H9 (cell line): ENCODE data around the gene HCFC1. TPM values are rescaled to one million over a fixed set of nuclear protein-coding genes. Genes with fewer than 3 reads are reported as not detected.

ENCODE experiments used
- DNase-seq: peaks from one replicate; pipeline ENCODE4 v3.0.0-alpha.2; 2017
- H2AFZ ChIP-seq: one replicate; pipeline ENCODE4 v1.6.1; 2013; ENCODE audit warnings: mild to moderate bottlenecking, low read length, control low read depth, moderate library complexity
- H2AK5ac ChIP-seq: 2 replicates; pipeline ENCODE4 v1.6.1; 2013; ENCODE audit warnings: low read length, control low read depth, mixed read lengths; ENCODE audit not compliant: insufficient read length
- H2BK120ac ChIP-seq: one replicate; pipeline ENCODE4 v1.6.1; 2013; ENCODE audit warnings: low read depth, mild to moderate bottlenecking, low read length, control low read depth, inconsistent platforms; ENCODE audit not compliant: poor library complexity, severe bottlenecking
- H2BK12ac ChIP-seq: 2 replicates; pipeline ENCODE4 v1.6.1; 2013; ENCODE audit warnings: low read length, control low read depth, mixed read lengths, low read depth; ENCODE audit not compliant: insufficient read length
- H2BK15ac ChIP-seq: 2 replicates; pipeline ENCODE4 v1.6.1; 2013; ENCODE audit warnings: low read depth, low read length, control low read depth
- H2BK20ac ChIP-seq: one replicate; pipeline ENCODE4 v1.6.1; 2013; ENCODE audit warnings: low read depth, mild to moderate bottlenecking, low read length, control low read depth, inconsistent platforms; ENCODE audit not compliant: poor library complexity, severe bottlenecking
- H2BK5ac ChIP-seq: 2 replicates; pipeline ENCODE4 v1.6.1; 2013; ENCODE audit warnings: low read length, control low read depth, mixed read lengths; ENCODE audit not compliant: insufficient read length
- H3K14ac ChIP-seq: 2 replicates; pipeline ENCODE4 v1.6.1; 2013; ENCODE audit warnings: low read length, control low read depth; ENCODE audit not compliant: insufficient read depth
- H3K18ac ChIP-seq: 2 replicates; pipeline ENCODE4 v1.6.1; 2013; ENCODE audit warnings: low read depth, mild to moderate bottlenecking, mixed read lengths, low read length, control low read depth; ENCODE audit not compliant: insufficient read length
- H3K23ac ChIP-seq: 2 replicates; pipeline ENCODE4 v1.6.1; 2013; ENCODE audit warnings: low read length, control low read depth, mixed read lengths, low read depth; ENCODE audit not compliant: insufficient read length
- H3K23me2 ChIP-seq: 2 replicates; pipeline ENCODE4 v1.6.1; 2013; ENCODE audit warnings: low read depth, mild to moderate bottlenecking, mixed read lengths, low read length, control low read depth; ENCODE audit not compliant: insufficient read length, poor library complexity, severe bottlenecking
- H3K27ac ChIP-seq: 2 replicates; pipeline ENCODE4 v1.5.1; 2013; ENCODE audit warnings: low read length, control low read depth, mixed read lengths, low read depth; ENCODE audit not compliant: insufficient read length
- H3K27me3 ChIP-seq: 2 replicates; pipeline ENCODE4 v1.6.1; 2013; ENCODE audit warnings: low read length, control low read depth, inconsistent platforms; ENCODE audit not compliant: insufficient read depth
- H3K4ac ChIP-seq: 2 replicates; pipeline ENCODE4 v1.6.1; 2013; ENCODE audit warnings: low read depth, mild to moderate bottlenecking, control low read depth, inconsistent platforms, low read length, moderate library complexity
- H3K4me1 ChIP-seq: 2 replicates; pipeline ENCODE4 v1.6.1; 2013; ENCODE audit warnings: low read length, control low read depth, inconsistent platforms; ENCODE audit not compliant: insufficient read depth
- H3K4me2 ChIP-seq: 2 replicates; pipeline ENCODE4 v1.6.1; 2013; ENCODE audit warnings: low read length, control low read depth, mixed read lengths; ENCODE audit not compliant: insufficient read length, insufficient read depth
- H3K56ac ChIP-seq: 2 replicates; pipeline ENCODE4 v1.6.1; 2013; ENCODE audit warnings: low read depth, mild to moderate bottlenecking, mixed read lengths, low read length, control low read depth; ENCODE audit not compliant: insufficient read length
- H3K79me1 ChIP-seq: 2 replicates; pipeline ENCODE4 v1.6.1; 2013; ENCODE audit warnings: low read depth, mild to moderate bottlenecking, moderate library complexity, low read length, control low read depth, inconsistent platforms; ENCODE audit not compliant: insufficient read depth, poor library complexity, severe bottlenecking
- H3K79me2 ChIP-seq: 2 replicates; pipeline ENCODE4 v1.6.1; 2013; ENCODE audit warnings: low read length, control low read depth, inconsistent platforms; ENCODE audit not compliant: insufficient read depth
- H3K9ac ChIP-seq: 2 replicates; pipeline ENCODE4 v1.6.1; 2013; ENCODE audit warnings: low read length, control low read depth, mixed read lengths; ENCODE audit not compliant: insufficient read length; ENCODE audit errors: extremely low read depth
- H3K9me3 ChIP-seq: one replicate; pipeline ENCODE4 v1.6.1; 2013; ENCODE audit warnings: low read depth, low read length, inconsistent platforms; ENCODE audit not compliant: control insufficient read depth
- H3T11ph ChIP-seq: one replicate; pipeline ENCODE4 v1.6.1; 2013; ENCODE audit warnings: mild to moderate bottlenecking, low read length, control low read depth, inconsistent platforms
- H4K20me1 ChIP-seq: one replicate; pipeline ENCODE4 v1.6.1; 2013; ENCODE audit not compliant: control insufficient read depth, insufficient read length, insufficient read depth
- H4K5ac ChIP-seq: 2 replicates; pipeline ENCODE4 v1.6.1; 2013; ENCODE audit warnings: low read depth, mild to moderate bottlenecking, mixed read lengths, low read length, control low read depth; ENCODE audit not compliant: insufficient read length
- H4K8ac ChIP-seq: replicated peaks from 2 replicates; pipeline ENCODE4 v1.6.1; 2013; ENCODE audit warnings: low read length, control low read depth, mixed read lengths, low read depth; ENCODE audit not compliant: insufficient read length
- H4K91ac ChIP-seq: 2 replicates; pipeline ENCODE4 v1.6.1; 2013; ENCODE audit warnings: low read depth, mild to moderate bottlenecking, moderate library complexity, mixed read lengths, low read length, control low read depth; ENCODE audit not compliant: insufficient read length
- H3K27ac Mint-ChIP-seq, 3 experiments: 2 replicates in 2 of 3; 3 replicates in 1 of 3; pipeline ENCODE4 v1.8.0; 2020 to 2021; ENCODE audit warnings: mixed read lengths in 3 of 3, mild to moderate bottlenecking in 1 of 3, moderate library complexity in 1 of 3
- H3K27me3 Mint-ChIP-seq: 2 replicates; pipeline ENCODE4 v1.8.0; 2021; ENCODE audit warnings: low read depth, mild to moderate bottlenecking, moderate library complexity, mixed read lengths
- H3K36me3 Mint-ChIP-seq, 3 experiments: 2 replicates in 2 of 3; 3 replicates in 1 of 3; pipeline ENCODE4 v1.8.0; 2020 to 2021; ENCODE audit warnings: low read depth in 3 of 3, mixed read lengths in 3 of 3; ENCODE audit not compliant: insufficient read depth in 1 of 3
- H3K4me1 Mint-ChIP-seq, 2 experiments: 2 replicates each; pipeline ENCODE4 v1.8.0; 2020; ENCODE audit warnings: mixed read lengths in 2 of 2
- H3K4me3 Mint-ChIP-seq, 2 experiments: 2 replicates in 1 of 2; 3 replicates in 1 of 2; pipeline ENCODE4 v1.8.0; 2020 to 2021; ENCODE audit warnings: mild to moderate bottlenecking in 2 of 2, mixed read lengths in 2 of 2, moderate library complexity in 1 of 2
- H3K9me3 Mint-ChIP-seq, 2 experiments: 2 replicates in 1 of 2; 3 replicates in 1 of 2; pipeline ENCODE4 v1.8.0; 2020; ENCODE audit warnings: mild to moderate bottlenecking in 2 of 2, mixed read lengths in 2 of 2, moderate library complexity in 1 of 2
- WGBS: extraction: QIAGEN DNeasy Blood & Tissue Kit; methylation state at CpG from one replicate; pipeline ENCODE4 v1.1.7; 2013; ENCODE audit warnings: missing lambda C conversion rate, low lambda C conversion rate, mixed read lengths; ENCODE audit not compliant: insufficient read length; ENCODE audit errors: extremely low coverage; 5-methylcytosine and 5-hydroxymethylcytosine counted together
- total RNA-seq: library from RNA; stranded (reverse); gene quantifications from 2 replicates; pipeline ENCODE4 v1.2.1, GENCODE V29; 2021
- TF ChIP-seq, protein P1 (sequence below): fragments of 200-600 bp; sonication (generic); conservative IDR thresholded peaks from 3 replicates; pipeline ENCODE4 v1.8.0; 2021; ENCODE audit warnings: antibody characterized with exemption, mild to moderate bottlenecking

The HCFC1 gene
- total RNA-seq, 1 experiment from 2014 or later: 144 TPM

DNA sequence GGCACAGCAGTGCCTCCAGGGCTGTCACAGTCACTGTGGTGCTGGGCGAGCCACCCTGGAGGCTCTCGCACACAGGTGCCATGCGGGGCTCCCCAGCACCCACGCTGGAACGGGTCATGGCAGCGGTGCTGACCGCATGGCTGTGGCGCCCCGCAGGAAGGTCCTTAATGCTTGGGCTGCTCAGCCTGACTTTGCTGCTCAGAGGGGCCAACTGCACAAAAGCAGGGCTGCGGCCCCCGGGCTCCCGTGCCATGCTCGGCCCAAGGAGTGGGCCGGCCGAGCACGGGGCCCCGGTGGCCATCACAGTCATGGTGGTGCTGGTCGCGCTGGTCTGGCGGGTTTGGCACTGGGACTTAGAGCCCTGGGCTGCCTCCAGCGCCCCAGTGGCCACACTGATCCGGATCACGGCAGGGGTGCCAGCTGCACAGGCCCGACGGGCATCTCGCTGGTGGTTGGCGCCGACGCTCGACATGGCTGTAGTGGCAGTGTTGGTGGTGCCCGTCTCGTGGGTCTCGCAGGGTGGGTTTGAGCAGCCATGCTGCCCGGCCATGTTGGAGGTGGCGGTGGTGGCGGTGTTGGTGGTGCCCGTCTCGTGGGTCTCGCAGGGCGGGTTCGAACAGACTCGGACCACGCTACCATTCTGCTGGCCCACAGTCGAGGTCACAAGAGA lies 16.9 kb downstream of the HCFC1 start:
- Histone ChIP-seq H3K23ac (no peak overlapping the region), H4K20me1 (no peaks in the 10 kb centered on the region), H3T11ph (no peak overlapping the region), H3K9ac (no peak overlapping the region), H2AFZ (no peak overlapping the region), H2BK15ac (no peak overlapping the region), H3K27ac (no peak overlapping the region), H3K4ac (no peak overlapping the region), H4K5ac (no peak overlapping the region), H2BK12ac (no peak overlapping the region), H3K14ac (no peak overlapping the region), H3K23me2 (no peaks in the 10 kb centered on the region), H3K4me2 (no peak overlapping the region), H2AK5ac (no peak overlapping the region), H3K79me1 (no peaks in the 10 kb centered on the region), H4K8ac (no peak overlapping the region), H3K27me3 (no peaks in the 10 kb centered on the region), H2BK5ac (no peak overlapping the region), H3K9me3 (peaks cover 5% of the 10 kb centered on the region), H3K56ac (no peak overlapping the region), H2BK20ac (no peak overlapping the region), H3K79me2 (no peaks in the 10 kb centered on the region), H3K4me1 (no peaks in the 10 kb centered on the region), H3K18ac (no peak overlapping the region), H2BK120ac (no peak overlapping the region), H4K91ac (no peak overlapping the region)
- TF ChIP-seq, protein P1, sequence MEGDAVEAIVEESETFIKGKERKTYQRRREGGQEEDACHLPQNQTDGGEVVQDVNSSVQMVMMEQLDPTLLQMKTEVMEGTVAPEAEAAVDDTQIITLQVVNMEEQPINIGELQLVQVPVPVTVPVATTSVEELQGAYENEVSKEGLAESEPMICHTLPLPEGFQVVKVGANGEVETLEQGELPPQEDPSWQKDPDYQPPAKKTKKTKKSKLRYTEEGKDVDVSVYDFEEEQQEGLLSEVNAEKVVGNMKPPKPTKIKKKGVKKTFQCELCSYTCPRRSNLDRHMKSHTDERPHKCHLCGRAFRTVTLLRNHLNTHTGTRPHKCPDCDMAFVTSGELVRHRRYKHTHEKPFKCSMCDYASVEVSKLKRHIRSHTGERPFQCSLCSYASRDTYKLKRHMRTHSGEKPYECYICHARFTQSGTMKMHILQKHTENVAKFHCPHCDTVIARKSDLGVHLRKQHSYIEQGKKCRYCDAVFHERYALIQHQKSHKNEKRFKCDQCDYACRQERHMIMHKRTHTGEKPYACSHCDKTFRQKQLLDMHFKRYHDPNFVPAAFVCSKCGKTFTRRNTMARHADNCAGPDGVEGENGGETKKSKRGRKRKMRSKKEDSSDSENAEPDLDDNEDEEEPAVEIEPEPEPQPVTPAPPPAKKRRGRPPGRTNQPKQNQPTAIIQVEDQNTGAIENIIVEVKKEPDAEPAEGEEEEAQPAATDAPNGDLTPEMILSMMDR: no peak
- Mint-ChIP-seq H3K4me3 (no peak overlapping the region), H3K36me3 (peaks cover 73 to 96% (median 89%) of the 10 kb centered on the region in 3 experiments), H3K9me3 (no peaks in the 10 kb centered on the region; a peak in 1 of 5 replicates), H3K4me1 (peaks cover 0 to 6% of the 10 kb centered on the region in 2 experiments; a peak in 2 of 4 replicates), H3K27me3 (no peaks in the 10 kb centered on the region), H3K27ac (peak overlapping the region in 2 of 3 experiments; percentile 58 to 72; a peak in 1 of 7 replicates)
- DNase-seq: no peak
- no CpG with 5 or more reads among the region's 44 CpGs for WGBS
